Urothelium cell line (cell line): ENCODE data around the gene CCDC40.
A peak's percentile ranks its signal among the peaks of the same experiment; 100 is the strongest.
"Not testable (repeated sequence)": the region's sequence is repeated elsewhere in the genome, so short reads cannot be mapped to it uniquely, and the experiment has no call there.

Experiments used
- DNase-seq: peaks from one replicate; pipeline ENCODE4 v3.0.0; 2011; ENCODE audit warnings: low spot score, mixed read lengths
- FAIRE-seq: peaks from 2 replicates; lab custom pipeline; 2011; peaks lifted over from hg19 to GRCh38; lab: Jason Lieb, UNC

Gene CCDC40, protein sequence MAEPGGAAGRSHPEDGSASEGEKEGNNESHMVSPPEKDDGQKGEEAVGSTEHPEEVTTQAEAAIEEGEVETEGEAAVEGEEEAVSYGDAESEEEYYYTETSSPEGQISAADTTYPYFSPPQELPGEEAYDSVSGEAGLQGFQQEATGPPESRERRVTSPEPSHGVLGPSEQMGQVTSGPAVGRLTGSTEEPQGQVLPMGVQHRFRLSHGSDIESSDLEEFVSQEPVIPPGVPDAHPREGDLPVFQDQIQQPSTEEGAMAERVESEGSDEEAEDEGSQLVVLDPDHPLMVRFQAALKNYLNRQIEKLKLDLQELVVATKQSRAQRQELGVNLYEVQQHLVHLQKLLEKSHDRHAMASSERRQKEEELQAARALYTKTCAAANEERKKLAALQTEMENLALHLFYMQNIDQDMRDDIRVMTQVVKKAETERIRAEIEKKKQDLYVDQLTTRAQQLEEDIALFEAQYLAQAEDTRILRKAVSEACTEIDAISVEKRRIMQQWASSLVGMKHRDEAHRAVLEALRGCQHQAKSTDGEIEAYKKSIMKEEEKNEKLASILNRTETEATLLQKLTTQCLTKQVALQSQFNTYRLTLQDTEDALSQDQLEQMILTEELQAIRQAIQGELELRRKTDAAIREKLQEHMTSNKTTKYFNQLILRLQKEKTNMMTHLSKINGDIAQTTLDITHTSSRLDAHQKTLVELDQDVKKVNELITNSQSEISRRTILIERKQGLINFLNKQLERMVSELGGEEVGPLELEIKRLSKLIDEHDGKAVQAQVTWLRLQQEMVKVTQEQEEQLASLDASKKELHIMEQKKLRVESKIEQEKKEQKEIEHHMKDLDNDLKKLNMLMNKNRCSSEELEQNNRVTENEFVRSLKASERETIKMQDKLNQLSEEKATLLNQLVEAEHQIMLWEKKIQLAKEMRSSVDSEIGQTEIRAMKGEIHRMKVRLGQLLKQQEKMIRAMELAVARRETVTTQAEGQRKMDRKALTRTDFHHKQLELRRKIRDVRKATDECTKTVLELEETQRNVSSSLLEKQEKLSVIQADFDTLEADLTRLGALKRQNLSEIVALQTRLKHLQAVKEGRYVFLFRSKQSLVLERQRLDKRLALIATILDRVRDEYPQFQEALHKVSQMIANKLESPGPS

DNA sequence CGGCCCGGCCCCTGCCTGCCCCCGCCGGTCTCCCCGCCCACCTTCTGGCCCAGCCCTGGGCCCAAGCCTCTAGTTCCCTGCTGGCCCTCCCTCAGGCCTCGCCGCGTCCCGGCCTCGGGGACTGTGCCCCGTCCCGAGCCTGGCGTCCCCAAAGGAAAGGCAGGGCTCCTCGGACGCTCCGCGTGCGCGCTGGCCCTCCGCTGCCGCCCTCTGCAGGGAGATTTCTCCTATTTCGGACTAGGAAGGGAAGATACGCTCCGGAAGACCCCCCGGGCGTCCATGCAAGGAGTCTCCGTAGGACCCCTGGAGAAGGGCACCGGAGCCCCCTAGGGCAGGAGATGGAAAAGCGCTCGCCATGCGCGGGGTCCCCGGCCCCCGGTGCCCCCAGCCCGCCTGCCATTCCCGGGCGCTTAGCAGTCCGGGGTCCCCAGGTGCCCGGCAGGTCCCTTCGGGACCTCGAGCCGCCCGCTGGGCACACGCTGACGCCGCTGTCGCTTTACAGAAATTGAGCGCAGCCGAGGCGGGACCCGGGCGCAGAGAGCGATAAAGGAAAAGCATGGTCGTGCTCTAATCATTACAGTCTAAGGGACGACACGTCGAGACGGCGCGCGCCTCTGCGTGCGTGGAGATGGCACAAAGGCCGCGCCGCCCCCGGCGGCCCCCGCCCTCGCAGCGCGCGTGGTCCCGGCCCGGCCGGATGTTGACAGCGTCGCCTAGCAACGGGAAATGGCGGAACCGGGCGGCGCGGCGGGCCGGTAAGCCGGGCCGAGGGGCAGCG, at the start of gene CCDC40:
Gene CCDC40 (plus strand): TSS at position 706 of the 778 bp plus-strand sequence. CDS start 21 bp downstream, at position 727.
- DNase-seq (peak; percentile 97), FAIRE-seq (peak; percentile 87)

DNA sequence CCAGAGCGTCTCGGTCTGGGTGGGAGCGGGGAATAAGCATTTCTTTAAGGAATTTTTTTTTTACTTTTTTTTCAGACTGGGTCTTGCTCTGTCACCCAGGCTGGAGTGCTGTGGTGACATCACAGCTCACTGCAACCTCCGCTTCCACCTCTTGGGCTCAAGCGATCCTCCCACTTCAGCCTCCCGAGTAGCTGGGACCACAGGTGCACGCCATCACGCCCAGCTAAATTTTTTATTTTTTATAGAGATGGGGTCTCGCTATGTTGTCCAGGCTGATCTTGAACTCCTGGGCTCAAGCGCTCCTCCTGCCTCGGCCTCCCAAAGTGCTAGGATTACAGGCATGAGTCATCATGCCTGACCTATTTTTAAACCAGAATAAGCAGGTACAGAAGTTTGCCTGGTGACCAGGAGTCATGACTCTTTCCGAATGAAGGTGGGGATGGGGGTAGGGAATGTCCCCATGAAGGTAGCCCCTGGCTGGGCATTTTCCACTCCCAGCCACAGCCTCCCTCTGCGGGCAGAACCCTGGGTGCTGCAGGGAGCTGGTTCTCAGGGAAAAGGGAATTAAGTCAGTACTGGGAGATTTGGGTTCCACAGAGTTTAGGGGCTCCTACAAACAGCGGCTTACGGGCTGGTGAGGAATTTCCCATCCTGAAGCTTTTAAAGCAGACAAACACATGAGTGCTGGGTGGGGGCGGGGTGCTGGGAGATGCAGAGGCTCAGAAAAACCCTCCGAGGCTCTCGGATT, 49.1 kb upstream of the CCDC40 start:
- DNase-seq = peak; percentile 72

DNA sequence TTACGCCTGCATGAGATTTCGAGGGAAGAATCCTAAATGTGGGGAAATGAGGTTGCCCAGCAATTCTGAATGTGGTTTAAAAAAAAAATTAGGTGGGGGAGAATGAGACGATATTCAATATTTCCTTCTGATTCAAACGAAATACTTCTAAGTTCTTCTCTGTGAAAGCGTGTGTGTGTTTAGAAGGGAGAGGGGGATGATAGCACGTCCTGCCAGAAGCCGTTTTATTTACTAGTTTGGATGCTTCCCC, 48.6 kb upstream of the CCDC40 start:
- FAIRE-seq (no peak), DNase-seq (no peak)

More for the DNA sequence above, 49.1 kb upstream of the CCDC40 start:
- peak; percentile 30 for FAIRE-seq

DNA sequence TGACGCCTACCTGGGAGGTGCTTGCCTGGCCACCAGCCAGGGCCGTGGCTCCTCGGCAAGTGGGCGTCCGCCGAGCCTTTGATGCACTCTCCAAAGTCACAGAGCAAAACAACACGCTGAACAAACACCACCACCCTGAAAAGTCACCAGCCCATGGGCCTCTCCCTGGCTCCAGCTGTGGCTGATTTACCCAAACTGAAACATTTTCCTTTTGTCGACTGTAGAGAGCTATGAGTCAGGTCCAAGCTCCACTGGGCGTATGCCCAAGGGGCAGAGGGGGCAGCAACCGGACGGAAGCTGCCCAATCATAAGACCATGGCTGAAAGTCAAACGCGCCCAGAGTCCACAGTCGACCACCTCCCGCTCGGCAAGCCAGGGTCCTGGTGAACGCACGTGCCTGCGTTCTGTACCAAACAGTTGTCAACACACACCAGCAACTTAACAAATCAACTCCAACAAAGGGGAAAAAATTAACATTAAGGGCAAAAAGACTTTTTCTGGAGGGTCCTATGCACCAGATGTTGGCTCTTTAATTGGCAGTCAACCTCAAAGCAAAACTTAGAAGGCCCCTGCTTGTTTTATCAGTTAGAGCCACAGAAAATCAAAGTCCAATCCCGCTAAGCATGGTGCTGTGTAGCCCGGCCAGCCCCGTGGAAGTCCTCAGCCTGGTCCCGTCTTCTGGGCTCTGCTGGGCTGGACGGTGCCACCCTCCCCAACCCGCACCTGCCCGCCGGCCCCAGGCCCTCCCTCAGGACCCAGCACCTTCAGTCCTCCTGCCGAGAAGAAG, 48.1 kb upstream of the CCDC40 start:
- FAIRE-seq (peak; percentile 30), DNase-seq (peak; percentile 77)

DNA sequence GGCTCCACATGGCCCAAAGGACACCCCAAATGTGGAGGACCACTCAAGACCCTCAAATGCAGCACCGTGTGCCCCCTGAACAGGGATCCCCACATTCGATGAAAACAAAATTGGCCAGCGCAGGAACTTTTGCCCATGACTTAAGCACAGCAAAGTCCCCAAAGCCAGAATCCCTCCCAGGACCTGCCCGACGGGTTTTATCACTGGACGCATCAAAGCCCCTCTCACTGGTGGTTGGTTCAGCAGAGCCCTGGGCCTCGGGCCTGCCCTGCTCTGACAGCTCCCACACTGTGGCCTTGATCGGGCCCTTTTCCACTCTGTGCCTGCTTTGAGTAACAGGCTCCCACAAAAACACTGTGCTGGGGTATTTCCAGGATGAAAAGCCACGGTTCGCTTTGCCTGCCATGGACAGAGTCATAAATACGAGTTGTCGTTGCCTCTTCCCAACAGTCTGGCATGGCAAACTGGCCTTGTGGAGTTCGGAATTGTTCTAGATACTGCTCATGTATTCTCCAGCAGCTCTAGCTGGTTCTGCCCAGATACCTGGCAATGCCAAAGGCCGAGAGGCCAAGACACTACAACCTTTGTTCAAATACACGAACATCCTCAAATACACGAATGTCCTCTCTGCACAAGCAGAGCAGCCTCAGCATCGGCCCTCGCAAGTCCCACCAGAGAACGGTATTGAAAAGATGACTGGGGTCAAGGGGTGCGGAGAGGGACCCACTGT, 47.2 kb upstream of the CCDC40 start:
- DNase-seq (no peak), FAIRE-seq (no peak)

DNA sequence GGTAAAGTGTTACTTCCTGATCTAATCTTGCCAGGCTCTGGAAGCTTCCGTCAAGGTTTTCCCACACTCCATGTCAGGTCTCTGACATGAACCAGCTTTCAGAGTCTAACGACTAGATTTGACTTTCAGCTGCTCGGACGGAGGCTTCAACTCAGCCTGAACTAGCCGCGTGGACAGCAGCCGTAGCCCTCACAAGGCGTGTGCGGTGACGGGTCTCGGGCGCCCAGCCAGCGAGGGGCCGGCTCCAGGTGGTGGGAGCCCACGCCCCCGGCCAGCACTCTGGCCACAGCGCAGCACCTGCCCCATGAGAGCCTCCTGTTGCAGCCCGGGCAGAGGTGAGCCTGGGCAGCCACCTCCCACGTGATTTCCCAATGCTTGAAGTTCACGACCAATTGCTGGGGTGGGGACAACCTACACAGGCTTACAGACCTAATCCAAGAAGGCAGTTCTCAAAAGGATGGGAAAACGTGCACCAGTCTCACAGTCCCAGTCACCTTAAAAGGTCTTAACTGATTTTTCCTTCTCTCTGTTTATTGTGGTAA, 46.3 kb upstream of the CCDC40 start:
- no peak for FAIRE-seq
- no peak for DNase-seq

DNA sequence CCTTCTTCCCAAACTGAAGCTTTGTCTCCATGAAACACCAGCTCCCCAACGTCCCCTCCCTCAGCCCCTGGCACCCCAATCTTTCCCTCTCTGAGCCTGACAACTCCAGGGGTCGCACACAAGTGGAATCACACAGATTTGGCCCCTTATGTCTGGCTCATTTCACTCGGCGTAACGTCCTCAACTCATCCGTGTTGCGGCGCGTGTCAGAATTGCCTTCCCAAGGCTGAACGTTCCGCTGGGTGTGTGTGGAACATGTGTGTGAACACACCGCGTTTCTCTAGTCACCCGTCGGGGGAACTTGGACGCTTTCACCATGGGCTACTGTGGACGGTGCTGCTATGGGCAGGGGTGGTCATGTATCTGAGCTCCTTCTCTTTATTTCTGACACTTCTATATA, 45.7 kb upstream of the CCDC40 start:
- DNase-seq = no peak
- FAIRE-seq = no peak

DNA sequence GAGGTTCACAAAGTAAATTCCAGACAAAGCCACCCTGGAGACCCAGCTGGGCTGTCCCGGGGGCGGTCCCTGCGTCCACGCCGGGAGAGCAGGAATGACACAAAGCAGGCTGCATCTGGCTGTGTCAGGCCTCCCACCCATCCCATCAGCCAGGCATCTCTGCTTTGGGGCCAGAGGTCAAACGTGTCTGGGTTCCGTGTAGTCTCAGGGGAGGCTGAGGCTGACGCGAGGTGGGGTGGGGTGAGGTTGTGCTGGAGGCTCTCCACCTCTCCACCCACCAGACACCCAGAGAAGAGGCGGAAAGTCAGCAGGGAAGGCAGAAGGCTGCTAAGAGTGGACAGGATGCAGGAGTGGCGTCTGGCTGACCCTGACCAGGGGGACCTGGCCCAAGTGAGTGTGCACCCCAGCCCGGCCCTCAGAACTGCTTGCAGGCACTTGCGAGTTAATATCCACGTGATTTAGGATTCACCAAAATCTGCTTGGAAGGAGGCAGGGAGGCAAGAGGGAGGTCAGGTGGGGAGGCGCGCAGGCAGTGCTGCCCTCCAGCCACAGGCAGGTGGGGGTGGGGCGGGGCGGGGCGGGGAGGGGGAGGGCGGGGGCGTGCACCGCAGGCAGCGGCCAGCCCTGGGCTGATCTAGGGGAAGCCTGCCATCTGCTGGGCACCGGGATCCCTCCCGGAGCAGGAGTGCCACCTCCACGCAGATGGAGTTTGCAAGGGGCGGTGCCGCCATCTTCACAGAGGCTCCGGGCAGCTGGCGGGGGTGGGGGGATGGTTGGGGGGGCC, 45.1 kb upstream of the CCDC40 start:
- FAIRE-seq (peak; percentile 93), DNase-seq (peak; percentile 98)

DNA sequence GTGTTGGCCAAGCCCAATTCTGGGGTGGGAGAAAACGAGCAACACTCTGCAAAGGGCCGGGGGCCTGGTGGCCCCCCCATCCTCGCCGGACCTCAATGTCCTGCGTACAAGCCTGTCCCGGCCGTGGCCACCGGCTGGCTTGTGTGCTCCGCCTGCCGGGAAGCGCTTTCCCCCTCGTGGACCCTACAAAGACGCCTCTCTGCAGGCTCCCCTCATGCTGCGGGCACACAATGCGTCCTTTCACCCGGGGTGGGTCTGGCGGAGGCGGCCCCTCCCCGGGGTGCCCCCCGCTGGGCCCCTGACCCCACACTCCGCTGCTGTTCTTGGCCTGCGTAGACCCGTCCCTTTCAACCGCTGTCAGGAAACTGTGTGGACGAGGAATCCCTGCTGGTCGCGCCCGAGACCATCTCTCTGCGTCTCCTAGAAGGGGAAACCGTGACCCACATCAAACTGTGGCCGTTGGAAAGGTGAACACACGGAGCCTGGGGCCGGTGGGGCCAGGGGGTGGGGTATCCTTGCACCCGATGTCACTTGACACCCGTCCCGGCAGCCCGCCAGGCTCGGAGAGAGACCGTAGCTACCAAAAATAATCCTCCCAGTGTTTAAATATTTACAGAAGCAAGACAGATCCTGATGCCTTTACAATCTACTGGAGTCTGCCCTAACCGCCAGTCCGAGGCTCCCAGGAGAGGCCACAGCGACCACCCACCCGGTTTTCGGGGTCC, 44.4 kb upstream of the CCDC40 start:
- FAIRE-seq (no peak), DNase-seq (no peak)

DNA sequence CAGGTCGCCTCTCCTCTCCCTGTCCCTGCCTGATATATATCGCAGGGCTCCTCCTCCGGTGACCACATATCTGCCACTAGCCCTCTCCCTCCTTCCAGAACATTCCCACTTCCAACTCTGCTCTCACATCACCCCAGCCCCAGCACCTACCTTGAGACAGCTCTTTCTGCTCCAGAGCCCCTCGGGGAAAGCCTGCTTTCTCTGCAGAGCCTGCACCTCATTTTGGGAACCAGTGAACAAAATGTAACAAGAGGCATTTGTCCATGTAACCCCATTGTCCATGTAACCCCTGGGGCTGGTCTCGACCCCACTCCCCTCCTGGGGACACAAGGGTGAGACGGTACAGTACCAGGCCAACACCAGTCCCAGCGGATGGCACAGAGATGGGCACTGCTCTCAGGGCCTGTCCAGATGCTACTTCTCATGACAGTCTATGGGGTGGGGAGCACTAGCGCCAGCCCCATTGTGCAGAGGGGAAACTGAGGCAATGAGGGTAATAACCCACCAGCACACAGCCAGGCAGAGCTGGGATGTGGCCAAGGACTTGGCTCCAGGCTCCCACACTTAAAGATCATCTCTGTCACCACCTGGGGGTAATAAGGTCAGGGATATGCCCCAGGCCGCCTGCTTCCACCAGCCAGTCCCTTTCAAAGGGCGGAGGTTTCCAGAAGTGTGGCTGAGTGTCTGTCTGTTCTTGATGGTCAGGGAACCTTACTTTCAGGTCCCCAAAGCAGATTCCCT, 43.6 kb upstream of the CCDC40 start:
- no peak for FAIRE-seq
- DNase-seq = no peak

DNA sequence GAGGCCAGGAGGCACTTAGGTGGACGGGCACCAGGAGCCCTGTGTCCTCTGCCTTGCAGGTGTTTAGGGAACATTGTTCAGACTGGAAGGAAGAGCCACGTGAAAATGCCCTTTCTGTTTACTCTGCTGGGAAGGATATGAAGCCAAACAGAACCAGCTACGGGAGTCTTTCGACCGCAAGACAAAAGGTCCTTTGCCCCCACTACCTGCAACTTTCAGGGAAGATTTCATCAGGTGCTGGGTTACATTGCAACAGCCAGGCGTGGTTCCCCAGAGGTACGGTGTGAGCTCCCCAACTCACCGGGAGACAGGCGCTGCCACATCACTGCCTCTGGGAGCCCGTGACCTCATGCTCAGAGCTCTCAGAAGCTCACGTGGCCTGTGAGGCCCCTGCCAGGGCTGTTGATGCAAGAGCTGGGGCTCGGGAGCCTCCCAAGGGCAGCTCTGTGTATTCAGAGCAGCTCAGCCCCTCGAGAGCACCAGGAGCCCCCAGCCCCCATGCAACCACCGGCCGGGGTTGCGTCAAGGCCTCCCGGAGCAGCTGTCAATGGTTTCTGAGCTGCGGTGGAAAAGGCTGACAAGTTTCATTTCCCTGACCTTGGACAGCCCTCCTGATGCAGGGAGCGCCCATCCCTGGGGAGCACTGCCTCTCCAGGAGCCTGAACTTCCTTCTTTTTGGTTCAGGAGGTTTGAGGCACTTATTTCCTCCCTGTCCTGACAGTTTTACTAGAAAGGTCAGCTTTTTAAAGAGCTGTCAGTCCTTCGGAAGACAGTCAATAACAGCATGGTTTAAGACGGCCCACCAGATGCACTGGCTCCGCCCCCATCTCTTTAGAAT, 42.8 kb upstream of the CCDC40 start:
- peak; percentile 78 for DNase-seq

DNA sequence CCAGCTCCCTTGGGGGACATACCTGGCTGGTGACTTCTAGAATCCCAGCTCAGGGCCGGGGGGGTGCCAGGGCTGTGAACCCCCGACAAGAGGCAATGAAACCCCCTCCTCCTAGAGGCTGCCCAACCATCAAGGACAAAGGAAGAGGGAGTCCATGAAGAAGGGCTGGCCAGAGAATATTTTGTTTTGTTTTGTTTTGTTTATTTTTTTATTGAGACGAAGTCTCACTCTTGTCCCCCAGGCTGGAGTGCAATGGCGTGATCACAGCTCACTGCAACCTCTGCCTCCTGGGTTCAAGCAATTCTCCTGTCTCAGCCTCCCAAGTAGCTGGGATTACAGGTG, 42.2 kb upstream of the CCDC40 start:
- FAIRE-seq, DNase-seq: not testable (repeated sequence)

More for the DNA sequence above, 42.8 kb upstream of the CCDC40 start:
- no peak for FAIRE-seq

DNA sequence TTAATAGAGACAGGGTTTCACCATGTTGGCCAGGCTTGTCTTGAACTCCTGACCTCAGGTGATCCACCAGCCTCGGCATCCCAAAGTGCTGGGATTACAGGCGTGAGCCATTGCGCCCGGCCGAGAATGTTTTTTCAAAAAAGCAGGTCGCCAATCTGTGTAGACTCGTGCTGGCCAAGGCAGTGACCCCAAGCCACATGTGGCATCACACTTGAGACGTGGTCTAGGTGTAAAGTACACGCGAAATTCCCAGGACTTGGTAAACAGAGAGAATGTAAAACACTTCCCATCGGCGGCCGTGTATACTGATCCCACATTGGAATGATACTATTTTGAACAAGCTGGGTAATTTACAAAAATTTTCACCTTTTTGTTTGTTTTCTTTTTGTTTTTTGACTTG, 41.8 kb upstream of the CCDC40 start:
- FAIRE-seq (no peak), DNase-seq (no peak)

DNA sequence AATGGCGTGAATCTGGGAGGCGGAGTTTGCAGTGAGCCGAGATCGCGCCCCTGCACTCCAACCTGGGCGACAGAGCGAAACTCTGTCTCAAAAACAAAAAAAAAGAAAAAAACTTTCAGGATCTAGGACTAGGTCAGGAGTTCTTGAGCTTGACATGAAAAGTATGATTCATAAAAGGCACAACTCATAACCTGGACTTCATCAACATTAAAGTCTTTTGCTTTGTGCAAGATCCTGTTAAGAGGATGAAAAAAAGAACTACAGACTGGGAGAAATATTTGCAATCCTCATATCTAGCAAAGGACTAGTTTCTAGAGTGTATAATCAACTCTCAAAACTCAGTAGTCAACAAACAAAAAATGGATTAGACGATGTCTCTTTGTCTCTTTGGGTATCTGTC, 40.7 kb upstream of the CCDC40 start:
- FAIRE-seq = no peak
- no peak for DNase-seq

DNA sequence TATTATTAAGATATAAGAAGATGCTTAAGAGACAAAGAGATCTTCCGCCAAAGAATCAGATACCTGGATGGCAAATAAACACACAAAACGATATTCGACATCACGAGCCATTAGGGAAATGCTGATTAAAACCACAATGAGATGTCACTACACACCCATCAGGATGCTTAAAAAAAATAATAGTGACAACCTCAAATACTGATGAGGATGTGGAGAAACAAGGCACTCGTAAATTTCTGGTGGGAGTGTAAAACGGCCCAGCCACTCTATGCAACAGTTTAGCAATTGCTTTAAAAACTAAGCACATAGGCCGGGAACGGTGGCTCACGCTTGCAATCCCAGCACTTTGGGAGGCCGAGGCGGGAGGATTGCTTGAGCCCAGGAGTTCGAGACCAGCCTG, 40.2 kb upstream of the CCDC40 start:
- DNase-seq (no peak), FAIRE-seq (no peak)
